ENCODE measurements around the gene HDGFL2.

The HDGFL2 gene

GRCh38 chr19:4464815-4465581, 7.1 kb upstream of the HDGFL2 start:
- H3K4me3 ChIP-seq (IDR thresholded peaks at IDR 0.05; ENCODE audit: insufficient read depth, low read depth, low read length), result no peak overlapping the region
- no peak overlapping the region for H3K9ac ChIP-seq
- H3K27ac ChIP-seq, result no peak overlapping the region
- no peaks in the 10 kb centered on the region for H3K36me3 ChIP-seq (ENCODE audit: insufficient read depth)
- no peak overlapping the region for H3K4me2 ChIP-seq
- no peaks in the 10 kb centered on the region for H3K4me1 ChIP-seq (ENCODE audit: low read depth, poor library complexity, severe bottlenecking)
- no peaks in the 10 kb centered on the region for H3K79me2 ChIP-seq (ENCODE audit: insufficient read depth, low read depth)
- no peak overlapping the region for H2AFZ ChIP-seq (ENCODE audit: low read depth)
- peaks cover 8% of the 10 kb centered on the region; the same call in 1 of the 2 replicates for H3K27me3 ChIP-seq (ENCODE audit: insufficient read depth, low read depth)
- TF ChIP-seq, protein P1, sequence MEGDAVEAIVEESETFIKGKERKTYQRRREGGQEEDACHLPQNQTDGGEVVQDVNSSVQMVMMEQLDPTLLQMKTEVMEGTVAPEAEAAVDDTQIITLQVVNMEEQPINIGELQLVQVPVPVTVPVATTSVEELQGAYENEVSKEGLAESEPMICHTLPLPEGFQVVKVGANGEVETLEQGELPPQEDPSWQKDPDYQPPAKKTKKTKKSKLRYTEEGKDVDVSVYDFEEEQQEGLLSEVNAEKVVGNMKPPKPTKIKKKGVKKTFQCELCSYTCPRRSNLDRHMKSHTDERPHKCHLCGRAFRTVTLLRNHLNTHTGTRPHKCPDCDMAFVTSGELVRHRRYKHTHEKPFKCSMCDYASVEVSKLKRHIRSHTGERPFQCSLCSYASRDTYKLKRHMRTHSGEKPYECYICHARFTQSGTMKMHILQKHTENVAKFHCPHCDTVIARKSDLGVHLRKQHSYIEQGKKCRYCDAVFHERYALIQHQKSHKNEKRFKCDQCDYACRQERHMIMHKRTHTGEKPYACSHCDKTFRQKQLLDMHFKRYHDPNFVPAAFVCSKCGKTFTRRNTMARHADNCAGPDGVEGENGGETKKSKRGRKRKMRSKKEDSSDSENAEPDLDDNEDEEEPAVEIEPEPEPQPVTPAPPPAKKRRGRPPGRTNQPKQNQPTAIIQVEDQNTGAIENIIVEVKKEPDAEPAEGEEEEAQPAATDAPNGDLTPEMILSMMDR (conservative IDR thresholded peaks at IDR 0.05; ENCODE audit: low read depth, low read length), result no peak
- no peaks in the 10 kb centered on the region for H4K20me1 ChIP-seq (ENCODE audit: insufficient read depth)

DNA sequence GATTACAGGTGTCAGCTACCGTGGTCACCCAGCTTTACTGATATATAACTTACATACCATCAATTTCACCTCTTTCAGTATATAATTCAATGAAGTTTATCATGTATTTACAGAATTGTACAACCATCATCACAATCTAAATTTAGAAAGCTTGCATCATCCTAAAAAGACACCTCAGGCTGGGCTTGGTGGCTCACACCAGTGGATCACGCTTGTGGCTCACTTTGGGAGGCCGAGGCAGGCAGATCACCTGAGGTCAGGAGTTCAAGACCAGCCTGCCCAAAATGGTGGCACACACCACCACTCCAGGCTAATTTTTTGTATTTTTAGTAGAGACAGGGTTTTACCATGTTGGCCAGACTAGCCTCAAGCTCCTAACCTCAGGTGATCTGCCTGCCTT, 4.3 kb upstream of the HDGFL2 start:
- H3K27me3 ChIP-seq (ENCODE audit: insufficient read depth, low read depth), result no peaks in the 10 kb centered on the region
- peaks cover 4% of the 10 kb centered on the region for H3K79me2 ChIP-seq (ENCODE audit: insufficient read depth, low read depth)
- no peaks in the 10 kb centered on the region for H3K36me3 ChIP-seq (ENCODE audit: insufficient read depth)
- H3K4me1 ChIP-seq (ENCODE audit: low read depth, poor library complexity, severe bottlenecking), result no peaks in the 10 kb centered on the region
- no peak overlapping the region for H2AFZ ChIP-seq (ENCODE audit: low read depth)
- H3K4me3 ChIP-seq (IDR thresholded peaks at IDR 0.05; ENCODE audit: insufficient read depth, low read depth, low read length), result no peak overlapping the region
- H3K9ac ChIP-seq, result no peak overlapping the region
- H3K4me2 ChIP-seq, result no peak overlapping the region
- no peaks in the 10 kb centered on the region for H4K20me1 ChIP-seq (ENCODE audit: insufficient read depth)
- TF ChIP-seq, protein P1 (conservative IDR thresholded peaks at IDR 0.05; ENCODE audit: low read depth, low read length), result no peak
- H3K27ac ChIP-seq, result no peak overlapping the region

DNA sequence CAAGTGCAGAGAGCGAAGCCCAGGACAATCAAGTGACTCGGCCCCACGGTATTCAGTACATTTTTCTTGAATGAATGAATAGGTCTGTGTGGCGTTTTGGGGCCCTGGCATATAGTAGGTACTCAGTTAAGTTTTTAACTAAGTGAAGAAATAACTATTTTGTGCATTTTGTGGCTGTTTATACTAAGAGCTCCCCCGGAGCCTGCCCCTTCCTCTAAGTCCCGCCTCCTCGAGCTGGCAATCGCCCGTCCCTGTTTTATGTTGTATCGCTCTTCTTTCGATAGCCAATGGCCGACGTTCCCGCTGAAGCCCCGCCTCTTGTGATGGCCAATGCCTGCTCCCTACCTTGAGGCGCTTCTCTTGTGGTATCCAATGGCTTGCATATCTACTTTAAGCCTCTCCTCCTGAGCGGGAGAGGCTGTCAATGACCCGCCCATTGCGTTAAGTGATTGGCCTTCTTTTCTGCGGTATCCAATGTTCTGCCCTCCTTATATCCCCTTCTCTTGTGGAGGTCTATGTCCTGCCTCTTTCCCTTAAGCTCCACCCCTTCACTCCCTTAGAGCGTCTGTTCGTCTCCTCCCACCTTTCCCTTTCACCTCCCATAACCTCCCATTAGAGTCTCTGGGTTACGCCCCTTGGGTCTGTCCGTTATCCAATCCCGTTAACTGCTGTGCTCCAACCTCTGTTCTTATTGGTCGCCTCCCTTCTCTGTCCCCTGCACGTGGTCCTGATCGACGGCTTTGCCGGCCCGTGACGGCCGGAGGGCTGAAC, 509 bp upstream of the HDGFL2 start:
- peak overlapping the region; percentile 81 for H3K27ac ChIP-seq
- TF ChIP-seq, protein P1 (conservative IDR thresholded peaks at IDR 0.05; ENCODE audit: low read depth, low read length), result no peak

GRCh38 chr19:4473011-4473762, 1.1 kb downstream of the HDGFL2 start:
- H3K9ac ChIP-seq, result peak overlapping the region; percentile 68; the same call in 1 of the 2 replicates
- no peak overlapping the region for H3K4me3 ChIP-seq (IDR thresholded peaks at IDR 0.05; ENCODE audit: insufficient read depth, low read depth, low read length)
- TF ChIP-seq, protein P1 (conservative IDR thresholded peaks at IDR 0.05; ENCODE audit: low read depth, low read length), result no peak
- peaks cover 10% of the 10 kb centered on the region for H3K79me2 ChIP-seq (ENCODE audit: insufficient read depth, low read depth)
- H3K4me1 ChIP-seq (ENCODE audit: low read depth, poor library complexity, severe bottlenecking), result peaks cover 4% of the 10 kb centered on the region
- H3K27ac ChIP-seq, result no peak overlapping the region
- peak overlapping the region; percentile 71 for H3K4me2 ChIP-seq
- H3K27me3 ChIP-seq (ENCODE audit: insufficient read depth, low read depth), result no peaks in the 10 kb centered on the region
- no peaks in the 10 kb centered on the region for H3K36me3 ChIP-seq (ENCODE audit: insufficient read depth)
- H2AFZ ChIP-seq (ENCODE audit: low read depth), result no peak overlapping the region
- no peaks in the 10 kb centered on the region for H4K20me1 ChIP-seq (ENCODE audit: insufficient read depth)

More for the DNA sequence above, 509 bp upstream of the HDGFL2 start:
- Histone ChIP-seq H3K79me2 (ENCODE audit: insufficient read depth, low read depth) (peaks cover 10% of the 10 kb centered on the region), H3K27me3 (ENCODE audit: insufficient read depth, low read depth) (no peaks in the 10 kb centered on the region), H3K4me2 (peak overlapping the region; percentile 61; the same call in 1 of the 2 replicates), H3K4me1 (ENCODE audit: low read depth, poor library complexity, severe bottlenecking) (peaks cover 4% of the 10 kb centered on the region), H4K20me1 (ENCODE audit: insufficient read depth) (no peaks in the 10 kb centered on the region), H3K36me3 (ENCODE audit: insufficient read depth) (no peaks in the 10 kb centered on the region), H2AFZ (ENCODE audit: low read depth) (peak overlapping the region; percentile 78), H3K9ac (peak overlapping the region; percentile 61), H3K4me3 (IDR thresholded peaks at IDR 0.05; ENCODE audit: insufficient read depth, low read depth, low read length) (no peak overlapping the region)
